Measurements from ENCODE around the gene PSMB8.

- TF ChIP-seq POLR2AphosphoS5 (IDR thresholded peaks at IDR 0.05) = no peak
- TF ChIP-seq CTCF (IDR thresholded peaks at IDR 0.05) = no peak
Measured at GRCh38 chr6:32865724-32866443, 22.0 kb upstream of the PSMB8 start.

All from sigmoid colon (tissue), 4 donors.